OCI-LY3 (cell line): Measurements from ENCODE around the gene NEURL2.

Source experiments
- EZH2phosphoT487 ChIP-seq: fragments of 200-600 bp; shearing (Covaris generic); IDR thresholded peaks from 2 replicates; pipeline ENCODE4 v1.6.1; 2018; ENCODE audit warnings: antibody characterized with exemption, mixed run types, low read depth
- TF ChIP-seq, protein P1 (sequence below): fragments of 200-600, 300-600 bp; sonication (generic); IDR thresholded peaks from 2 replicates; pipeline ENCODE4 v1.5.1; 2014; ENCODE audit warnings: antibody characterized with exemption, low read length, low read depth

DNA sequence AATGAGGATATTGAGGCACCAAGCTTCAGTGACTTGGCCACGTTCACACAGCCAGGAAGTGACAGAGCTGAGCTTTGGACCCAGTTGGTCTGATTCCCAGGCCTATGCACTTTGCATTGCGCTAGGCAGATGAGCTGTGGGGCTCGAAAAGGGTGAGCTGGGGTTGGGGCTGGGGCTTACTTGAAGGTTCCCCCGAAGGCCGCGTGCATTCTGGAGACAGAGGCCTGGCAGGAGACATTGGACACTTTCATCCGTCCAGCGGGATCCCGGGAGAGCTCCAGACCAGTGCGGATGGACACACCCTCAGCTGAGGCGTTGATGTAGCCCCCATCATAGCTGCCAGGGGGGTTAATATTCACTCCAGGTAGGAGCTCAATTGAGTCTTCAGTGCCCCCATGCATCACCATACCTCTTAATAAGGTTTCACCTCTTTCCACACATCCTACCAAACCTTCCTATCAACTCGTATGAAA is 18.4 kb upstream of the NEURL2 start:
- TF ChIP-seq, protein P1, sequence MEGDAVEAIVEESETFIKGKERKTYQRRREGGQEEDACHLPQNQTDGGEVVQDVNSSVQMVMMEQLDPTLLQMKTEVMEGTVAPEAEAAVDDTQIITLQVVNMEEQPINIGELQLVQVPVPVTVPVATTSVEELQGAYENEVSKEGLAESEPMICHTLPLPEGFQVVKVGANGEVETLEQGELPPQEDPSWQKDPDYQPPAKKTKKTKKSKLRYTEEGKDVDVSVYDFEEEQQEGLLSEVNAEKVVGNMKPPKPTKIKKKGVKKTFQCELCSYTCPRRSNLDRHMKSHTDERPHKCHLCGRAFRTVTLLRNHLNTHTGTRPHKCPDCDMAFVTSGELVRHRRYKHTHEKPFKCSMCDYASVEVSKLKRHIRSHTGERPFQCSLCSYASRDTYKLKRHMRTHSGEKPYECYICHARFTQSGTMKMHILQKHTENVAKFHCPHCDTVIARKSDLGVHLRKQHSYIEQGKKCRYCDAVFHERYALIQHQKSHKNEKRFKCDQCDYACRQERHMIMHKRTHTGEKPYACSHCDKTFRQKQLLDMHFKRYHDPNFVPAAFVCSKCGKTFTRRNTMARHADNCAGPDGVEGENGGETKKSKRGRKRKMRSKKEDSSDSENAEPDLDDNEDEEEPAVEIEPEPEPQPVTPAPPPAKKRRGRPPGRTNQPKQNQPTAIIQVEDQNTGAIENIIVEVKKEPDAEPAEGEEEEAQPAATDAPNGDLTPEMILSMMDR, result no peak
- no peak for TF ChIP-seq EZH2phosphoT487
